OCI-LY7 (cell line): ENCODE results near the gene SLC12A9.

Experiments used
- CTCF ChIP-seq: fragments of 200-600 bp; sonication (generic); conservative IDR thresholded peaks from 2 replicates; pipeline ENCODE4 v1.5.1; 2014; ENCODE audit warnings: mild to moderate bottlenecking, antibody characterized with exemption, low read length, moderate library complexity, mixed read lengths
- EZH2phosphoT487 ChIP-seq: fragments of 200-600 bp; sonication (generic); IDR thresholded peaks from 2 replicates; pipeline ENCODE4 v1.6.1; 2018; ENCODE audit warnings: low read depth, borderline replicate concordance, mild to moderate bottlenecking, mixed run types, antibody characterized with exemption, low read length, moderate library complexity, mixed read lengths

- TF ChIP-seq CTCF (no peak), EZH2phosphoT487 (no peak)
Measured at GRCh38 chr7:100878685-100879084, 26.2 kb downstream of the SLC12A9 start.
